SK-N-SH (cell line): Measurements from ENCODE around the gene P2RY8. TPM values are rescaled to one million over a fixed set of nuclear protein-coding genes. Genes with fewer than 3 reads are reported as not detected.

Source experiments
- CTCF ChIA-PET: fragments of 300-600, 350-600 bp; formaldehyde crosslinking; extraction: SDS; loops from one replicate; lab custom pipeline; 2021; lab: Yijun Ruan, JAX
- POLR2A ChIA-PET: fragments of 350-600 bp; sonication (Branson Sonifier 250); formaldehyde crosslinking; extraction: SDS; loops from one replicate; lab custom pipeline; 2020; ENCODE audit warnings: antibody characterized with exemption, inconsistent platforms; lab: Yijun Ruan, JAX
- DNase-seq: peaks from one replicate; pipeline ENCODE4 v3.0.0; 2012
- H2AFZ ChIP-seq: fragments of 200-600 bp; sonication (generic); 2 replicates; pipeline ENCODE4 v1.8.1; 2016; ENCODE audit warnings: antibody characterized with exemption, mild to moderate bottlenecking, low read depth
- H3F3A ChIP-seq: fragments of 200-600 bp; sonication (generic); replicated peaks from 2 replicates; pipeline ENCODE3; 2016; ENCODE audit warnings: antibody characterized with exemption, mild to moderate bottlenecking; ENCODE audit not compliant: insufficient read depth
- H3K27ac ChIP-seq, 2 experiments: fragments of 200-500 bp in 1 of 2; fragments of 200-600 bp in 1 of 2; sonication (Bioruptor generic) in 1 of 2; sonication (generic), shearing (Covaris generic) in 1 of 2; 2 replicates each; pipeline versions ENCODE4 v1.5.1 to v1.6.1; 2014 to 2016; ENCODE audit warnings: low read depth in 2 of 2, inconsistent platforms in 1 of 2, low read length in 1 of 2, mild to moderate bottlenecking in 1 of 2, mixed read lengths in 1 of 2
- H3K27me3 ChIP-seq: fragments of 200-600 bp; sonication (generic), shearing (Covaris generic); 2 replicates; pipeline ENCODE4 v1.6.1; 2016; ENCODE audit warnings: mixed run types; ENCODE audit not compliant: insufficient read depth
- H3K36me3 ChIP-seq, 2 experiments: fragments of 200-500 bp in 1 of 2; fragments of 200-600 bp in 1 of 2; sonication (Bioruptor generic) in 1 of 2; sonication (generic) in 1 of 2; replicated peaks in 1 of 2; 2 replicates each; pipeline versions ENCODE3 to v1.5.1; 2014 to 2016; ENCODE audit warnings: low read length in 1 of 2, mild to moderate bottlenecking in 1 of 2; ENCODE audit not compliant: insufficient read depth in 2 of 2, control insufficient read depth in 1 of 2
- H3K4me1 ChIP-seq, 2 experiments: fragments of 200-500 bp in 1 of 2; fragments of 200-600 bp in 1 of 2; sonication (Bioruptor generic) in 1 of 2; sonication (generic), shearing (Covaris generic) in 1 of 2; 2 replicates each; pipeline versions ENCODE4 v1.5.1 to v1.6.1; 2014 to 2016; ENCODE audit warnings: low read depth in 1 of 2, low read length in 1 of 2, mixed run types in 1 of 2; ENCODE audit not compliant: insufficient read depth in 2 of 2, control insufficient read depth in 1 of 2
- H3K4me2 ChIP-seq: fragments of 200-600 bp; sonication (generic), shearing (Covaris generic); 2 replicates; pipeline ENCODE4 v1.6.1; 2017; ENCODE audit warnings: mixed run types
- H3K4me3 ChIP-seq, 2 experiments: fragments of 200-500 bp in 1 of 2; fragments of 200-600 bp in 1 of 2; sonication (Bioruptor generic) in 1 of 2; sonication (generic), shearing (Covaris generic) in 1 of 2; 2 replicates each; pipeline versions ENCODE4 v1.5.1 to v1.8.1; 2014 to 2016; ENCODE audit warnings: low read depth in 2 of 2, inconsistent platforms in 1 of 2, low read length in 1 of 2, mild to moderate bottlenecking in 1 of 2, mixed read lengths in 1 of 2, moderate library complexity in 1 of 2
- H3K79me2 ChIP-seq: fragments of 200-600 bp; sonication (generic); 2 replicates; pipeline ENCODE4 v1.8.1; 2017; ENCODE audit warnings: mild to moderate bottlenecking; ENCODE audit not compliant: insufficient read depth
- H3K9ac ChIP-seq: fragments of 200-600 bp; sonication (generic); 2 replicates; pipeline ENCODE4 v1.6.1; 2017; ENCODE audit warnings: mixed run types
- H3K9me2 ChIP-seq: fragments of 200-600 bp; sonication (generic); 2 replicates; pipeline ENCODE4 v1.6.1; 2017; ENCODE audit warnings: mixed run types
- H3K9me3 ChIP-seq: fragments of 200-600 bp; sonication (generic); 2 replicates; pipeline ENCODE4 v1.6.1; 2017; ENCODE audit warnings: mixed run types, mild to moderate bottlenecking, moderate library complexity
- H4K20me1 ChIP-seq: fragments of 200-600 bp; sonication (generic); 2 replicates; pipeline ENCODE4 v1.6.1; 2017; ENCODE audit warnings: mild to moderate bottlenecking, mixed run types; ENCODE audit not compliant: insufficient read depth
- CHD2 ChIP-seq: fragments of 150-350 bp; IDR thresholded peaks from 2 replicates; pipeline ENCODE4 v1.6.1; 2018; ENCODE audit warnings: low read length; ENCODE audit not compliant: partially characterized antibody
- CTCF ChIP-seq: fragments of 200-600 bp; sonication (generic); IDR thresholded peaks from 2 replicates; pipeline ENCODE4 v1.6.1; 2017; ENCODE audit warnings: antibody characterized with exemption, mild to moderate bottlenecking, moderate library complexity
- ELF1 ChIP-seq: IDR thresholded peaks from 2 replicates; pipeline ENCODE4 v1.4.0; 2012
- EZH2phosphoT487 ChIP-seq: fragments of 200-600 bp; sonication (generic); IDR thresholded peaks from 2 replicates; pipeline ENCODE4 v1.6.1; 2017; ENCODE audit warnings: low read depth, mixed run types, mild to moderate bottlenecking, antibody characterized with exemption, moderate library complexity, borderline replicate concordance
- FOSL2 ChIP-seq: IDR thresholded peaks from 2 replicates; pipeline ENCODE4 v1.4.0; 2012; ENCODE audit warnings: low read depth, mild to moderate bottlenecking, moderate library complexity, borderline replicate concordance
- FOXJ3 ChIP-seq: sonication (generic); formaldehyde crosslinking; IDR thresholded peaks from 2 replicates; pipeline ENCODE4 v1.5.1; 2020; ENCODE audit warnings: mild to moderate bottlenecking, missing genetic modification reagents
- FOXM1 ChIP-seq: IDR thresholded peaks from 2 replicates; pipeline ENCODE4 v1.4.0; 2012; ENCODE audit warnings: low read depth, mild to moderate bottlenecking
- IRF3 ChIP-seq: fragments of 150-350 bp; IDR thresholded peaks from 2 replicates; pipeline ENCODE4 v1.6.1; 2016; ENCODE audit warnings: mild to moderate bottlenecking, low read depth, low read length
- MXI1 ChIP-seq: IDR thresholded peaks from 2 replicates; pipeline ENCODE4 v1.6.1; 2012; ENCODE audit warnings: mild to moderate bottlenecking, low read depth, low read length, improper control_type of control experiment
- NFIC ChIP-seq: IDR thresholded peaks from 2 replicates; pipeline ENCODE4 v1.4.0; 2012; ENCODE audit warnings: borderline replicate concordance
- NRF1 ChIP-seq: IDR thresholded peaks from 2 replicates; pipeline ENCODE4 v1.6.1; 2012; ENCODE audit warnings: low read depth, mild to moderate bottlenecking, low read length
- RAD21 ChIP-seq: IDR thresholded peaks from 2 replicates; pipeline ENCODE4 v1.6.1; 2012; ENCODE audit warnings: mild to moderate bottlenecking, low read length
- RFX5 ChIP-seq: IDR thresholded peaks from 2 replicates; pipeline ENCODE4 v1.6.1; 2012; ENCODE audit warnings: mild to moderate bottlenecking, improper control_type of control experiment, low read length
- SMC3 ChIP-seq: IDR thresholded peaks from 2 replicates; pipeline ENCODE4 v1.6.1; 2012; ENCODE audit warnings: low read depth, low read length, improper control_type of control experiment
- TAF1 ChIP-seq: IDR thresholded peaks from 2 replicates; pipeline ENCODE4 v1.6.1; 2012; ENCODE audit warnings: low read depth, mild to moderate bottlenecking, low read length, moderate library complexity, borderline replicate concordance
- TCF12 ChIP-seq: IDR thresholded peaks from 2 replicates; pipeline ENCODE4 v1.4.0; 2012
- USF1 ChIP-seq: IDR thresholded peaks from 2 replicates; pipeline ENCODE4 v1.4.0; 2012; ENCODE audit warnings: low read depth, borderline replicate concordance
- YY1 ChIP-seq: IDR thresholded peaks from 2 replicates; pipeline ENCODE4 v1.4.0; 2012; ENCODE audit warnings: low read depth, mild to moderate bottlenecking
- ZBTB33 ChIP-seq: IDR thresholded peaks from 2 replicates; pipeline ENCODE4 v1.4.0; 2012; ENCODE audit warnings: low read depth, borderline replicate concordance
- WGBS: methylation state at CpG from one replicate; pipeline ENCODE4 v1.1.6; 2017; ENCODE audit warnings: low lambda C conversion rate; 5-methylcytosine and 5-hydroxymethylcytosine counted together
- polyA plus RNA-seq, 3 experiments: library from polyadenylated mRNA; depleted of rRNA; stranded (reverse); fragments of >200 nt; gene quantifications; 2 replicates each; pipeline ENCODE4 v1.2.3, GENCODE V29; 2012

Gene P2RY8
- polyA plus RNA-seq, 1 of the 3 experiments (the other 2 are of a cell fraction), result 0.08 TPM

GRCh38 chrX:1533058-1533457, 3.9 kb downstream of the P2RY8 start:
- TF ChIP-seq MXI1 (no peak), FOSL2 (no peak), YY1 (no peak), IRF3 (no peak), CTCF (no peak), TCF12 (no peak), CHD2 (no peak), TAF1 (no peak), RFX5 (no peak), NRF1 (no peak), FOXJ3 (no peak), SMC3 (no peak), USF1 (no peak), ELF1 (no peak), ZBTB33 (no peak), FOXM1 (no peak), NFIC (no peak), EZH2phosphoT487 (no peak), RAD21 (no peak)
- no peaks in the 10 kb centered on the region for H3F3A ChIP-seq
- POLR2A ChIA-PET, result no interaction called here
- no peak overlapping the region for H3K4me3 ChIP-seq
- no peaks in the 10 kb centered on the region for H3K9me2 ChIP-seq
- no peak for DNase-seq
- no peaks in the 10 kb centered on the region for H3K36me3 ChIP-seq
- 17% methylated on average over 4 of the region's 4 CpGs for WGBS
- H3K27ac ChIP-seq, result no peak overlapping the region
- H4K20me1 ChIP-seq, result no peaks in the 10 kb centered on the region
- H3K9me3 ChIP-seq, result no peaks in the 10 kb centered on the region
- no peaks in the 10 kb centered on the region for H3K79me2 ChIP-seq
- CTCF ChIA-PET, result no interaction called here
- no peaks in the 10 kb centered on the region for H3K4me1 ChIP-seq
- no peak overlapping the region for H2AFZ ChIP-seq
- no peak overlapping the region for H3K4me2 ChIP-seq
- H3K9ac ChIP-seq, result no peak overlapping the region
- H3K27me3 ChIP-seq, result no peaks in the 10 kb centered on the region; the same call in 1 of the 2 replicates
